NCI-H226 (cell line): Measurements from ENCODE around the gene CMTM5.
"Not testable (repeated sequence)": the region's sequence is repeated elsewhere in the genome, so short reads cannot be mapped to it uniquely, and the experiment has no call there.

ENCODE experiments used
- DNase-seq: peaks from one replicate; pipeline ENCODE4 v3.0.0-alpha.2; 2015

The CMTM5 gene

GRCh38 chr14:23379366-23380196 lies 2.7 kb downstream of the CMTM5 start:
- DNase-seq, result peak; percentile 16

- no peak for DNase-seq
Observed at GRCh38 chr14:23380197-23380914, 3.5 kb downstream of the CMTM5 start.

DNA sequence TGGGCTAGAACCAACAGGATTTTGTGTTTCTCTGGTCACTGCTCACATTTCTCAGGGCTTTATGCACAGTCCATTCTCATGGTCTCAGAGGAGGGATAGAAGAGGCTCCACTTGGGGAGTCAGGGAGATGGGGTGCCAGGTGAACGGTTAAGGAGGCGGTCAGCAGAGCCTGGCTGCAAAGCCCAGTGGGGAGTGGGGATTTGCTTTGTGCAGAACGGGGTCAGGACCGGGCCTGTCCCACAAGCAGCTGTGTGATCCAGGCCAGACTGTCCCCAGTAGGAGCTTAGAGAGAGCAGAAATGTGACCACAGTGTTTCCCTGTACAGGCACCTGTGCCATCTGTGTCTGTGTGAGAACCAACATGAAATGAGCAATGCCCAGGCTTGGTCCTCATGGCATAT lies 4.1 kb downstream of the CMTM5 start:
- DNase-seq, result no peak

DNA sequence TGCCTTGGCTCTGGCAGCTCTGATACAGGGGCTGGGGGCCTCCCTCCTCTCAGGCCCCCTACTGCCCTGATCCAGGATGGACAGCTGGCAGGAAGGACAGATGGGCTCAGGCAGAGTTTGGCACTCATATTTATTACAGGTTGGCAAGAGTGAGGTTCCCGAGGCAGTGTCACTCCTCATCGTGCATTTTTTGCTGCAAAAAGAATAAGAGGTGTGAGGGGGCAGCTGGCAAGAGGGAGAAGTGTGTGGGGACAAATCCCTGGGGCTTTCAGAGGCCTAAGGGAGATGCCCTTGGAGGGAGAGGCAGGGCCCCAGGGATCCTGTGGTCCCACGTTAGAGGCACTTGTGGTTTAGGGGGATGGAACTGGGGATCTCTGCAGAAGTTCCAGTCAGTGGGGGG lies 5.0 kb downstream of the CMTM5 start:
- DNase-seq, result no peak

DNA sequence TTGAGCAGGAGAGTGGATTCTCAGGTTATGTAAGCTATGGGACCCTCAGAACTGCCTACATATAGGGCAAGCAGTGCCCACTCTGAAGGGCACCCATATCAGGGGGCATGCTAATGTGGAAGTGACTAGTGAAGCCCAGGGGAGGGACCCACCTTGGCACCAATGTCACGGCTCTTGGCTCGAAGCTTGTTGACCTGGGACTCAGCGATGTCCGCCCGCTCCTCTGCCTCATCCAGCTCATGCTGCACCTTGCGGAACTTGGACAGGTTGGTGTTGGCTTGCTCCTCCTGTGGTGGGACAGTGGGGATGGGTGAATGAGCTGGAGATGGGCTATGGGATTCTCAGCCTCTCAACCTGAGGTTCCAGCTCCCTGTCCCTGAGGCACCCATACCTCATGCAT lies 5.4 kb downstream of the CMTM5 start:
- DNase-seq, result no peak

- no peak for DNase-seq
Observed at GRCh38 chr14:23382731-23383440, 6.0 kb downstream of the CMTM5 start.

- DNase-seq, result no peak
Observed at GRCh38 chr14:23384364-23385080, 7.7 kb downstream of the CMTM5 start.

- DNase-seq, result no peak
Observed at GRCh38 chr14:23385244-23385641, 8.4 kb downstream of the CMTM5 start.

DNA sequence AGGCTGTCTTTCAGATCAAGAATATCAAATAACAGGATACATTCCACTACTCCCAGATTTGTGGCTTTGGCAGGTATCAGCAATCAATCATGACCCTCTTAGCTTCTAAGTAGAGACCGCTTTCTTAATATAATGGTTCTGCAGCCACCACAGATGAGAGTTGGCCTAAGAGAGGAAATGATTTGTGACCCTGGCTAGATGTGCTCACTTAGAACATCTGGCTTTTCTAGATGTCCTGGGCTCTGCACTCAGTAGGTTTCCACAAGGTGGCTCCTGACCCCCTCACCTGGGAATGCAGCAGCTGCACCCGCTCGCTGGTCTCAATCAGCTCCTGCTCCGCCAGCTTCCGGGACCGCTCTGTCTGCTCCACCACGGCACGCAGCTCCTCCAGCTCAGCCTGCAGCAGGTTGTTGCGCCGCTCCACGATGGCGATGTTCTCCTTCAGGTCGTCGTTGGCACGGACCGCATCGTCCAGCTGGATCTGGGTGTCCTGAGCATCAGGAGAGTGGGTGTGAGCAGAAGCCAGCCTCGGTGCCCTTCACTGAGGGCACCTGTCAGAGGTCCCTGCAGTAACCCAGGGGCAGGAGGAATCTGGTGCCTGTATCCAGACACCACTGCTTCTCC lies 8.9 kb downstream of the CMTM5 start:
- DNase-seq, result no peak

DNA sequence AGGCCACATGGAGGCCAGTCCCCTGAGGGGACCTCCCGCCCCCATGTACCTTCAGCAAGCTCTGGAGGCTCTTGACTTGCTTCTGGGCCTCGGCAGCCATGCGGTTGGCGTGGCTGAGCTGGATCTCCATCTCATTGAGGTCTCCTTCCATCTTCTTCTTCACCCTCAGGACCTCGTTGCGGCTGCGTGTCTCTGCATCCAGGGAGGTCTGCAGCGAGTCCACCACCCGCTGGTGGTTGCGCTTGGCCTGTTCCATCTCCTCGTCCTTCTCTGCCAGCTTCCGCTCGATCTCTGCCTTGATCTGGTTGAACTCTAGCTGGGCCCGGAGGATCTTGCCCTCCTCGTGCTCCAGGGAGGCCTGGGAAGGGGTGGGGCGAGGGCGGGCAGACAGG lies 9.4 kb downstream of the CMTM5 start:
- not testable (repeated sequence) for DNase-seq

DNA sequence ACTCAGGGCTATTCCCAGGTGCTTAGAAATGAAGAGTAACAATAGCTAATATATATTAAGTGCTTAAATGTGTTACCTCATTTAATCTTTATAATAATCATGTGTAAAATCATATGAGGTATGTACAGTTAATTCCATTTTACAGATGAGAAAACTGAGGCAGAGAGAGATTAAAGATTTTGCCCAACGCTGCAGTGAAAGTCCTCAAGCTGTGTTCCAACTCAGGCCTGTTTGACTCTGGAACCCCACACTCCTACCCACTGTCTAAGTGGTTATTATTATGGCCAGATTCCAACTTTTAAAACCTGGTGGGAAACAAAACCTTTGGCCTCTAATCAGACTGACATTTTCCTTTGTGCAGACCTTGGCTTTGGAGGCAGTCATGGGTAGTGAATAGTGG lies 10.2 kb downstream of the CMTM5 start:
- no peak for DNase-seq

GRCh38 chr14:23387916-23388882 lies 11.4 kb downstream of the CMTM5 start:
- DNase-seq, result no peak

DNA sequence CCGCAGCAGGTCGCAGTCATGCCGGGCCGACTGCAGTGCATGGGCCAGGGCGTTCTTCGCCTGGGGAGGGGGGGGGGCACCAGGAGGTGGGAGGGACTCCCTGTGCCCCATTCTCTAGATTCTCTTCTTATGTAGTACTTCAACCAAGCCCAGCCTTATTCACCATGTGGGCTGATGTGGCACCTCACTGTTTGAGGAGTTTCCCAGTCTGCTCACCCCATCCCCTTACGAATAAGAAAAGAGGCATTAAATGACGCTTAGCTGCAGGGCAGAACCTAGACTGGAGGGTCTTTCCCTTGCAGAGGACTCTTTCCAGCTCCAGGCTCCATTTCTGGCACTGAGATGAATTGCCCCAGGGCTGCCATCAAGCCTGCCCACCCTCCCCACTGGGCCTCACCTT lies 12.2 kb downstream of the CMTM5 start:
- no peak for DNase-seq

DNA sequence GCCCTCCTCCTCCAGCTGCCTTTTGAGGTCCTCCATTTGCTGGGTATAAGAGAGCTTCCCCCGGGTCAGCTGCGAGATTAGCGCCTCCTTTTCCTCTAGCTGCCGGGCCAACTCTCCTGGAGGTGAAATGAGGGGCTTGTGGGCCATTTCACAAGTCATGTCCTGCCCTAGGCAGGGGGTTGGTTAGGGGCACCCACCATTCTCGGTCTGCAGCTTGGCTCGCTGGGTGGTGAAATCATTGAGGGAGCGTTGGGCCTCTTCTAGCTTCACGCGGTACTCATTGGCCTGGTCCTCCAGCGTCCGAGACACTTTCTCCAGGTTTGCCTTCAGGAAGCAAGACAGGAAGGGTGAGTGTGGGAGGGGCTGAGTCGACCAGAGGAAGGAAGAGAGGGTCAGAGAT lies 12.6 kb downstream of the CMTM5 start:
- DNase-seq, result no peak

- not testable (repeated sequence) for DNase-seq
Observed at GRCh38 chr14:23389871-23390270, 13.0 kb downstream of the CMTM5 start.

DNA sequence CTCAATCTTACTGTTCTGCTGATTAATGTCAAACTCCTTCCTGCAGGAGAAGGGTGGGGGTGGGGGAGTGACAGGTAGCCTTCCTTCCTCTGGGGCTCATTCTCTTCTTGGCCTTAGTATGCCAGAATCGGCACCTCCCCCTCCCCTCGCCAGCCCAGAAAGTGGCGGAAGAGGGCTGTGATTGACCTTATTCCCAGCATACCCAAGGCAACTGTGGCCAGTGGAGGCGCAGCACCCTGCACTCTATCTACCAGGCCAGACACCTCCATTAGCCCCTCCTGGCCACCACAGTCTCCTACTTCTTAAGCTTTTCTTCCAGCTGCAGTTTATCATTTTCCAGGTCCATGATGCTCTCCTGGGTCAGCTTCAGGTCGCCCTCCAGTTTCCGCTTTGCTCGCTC lies 15.8 kb downstream of the CMTM5 start:
- DNase-seq, result no peak

GRCh38 chr14:23396126-23396525 lies 19.3 kb downstream of the CMTM5 start:
- no peak for DNase-seq

DNA sequence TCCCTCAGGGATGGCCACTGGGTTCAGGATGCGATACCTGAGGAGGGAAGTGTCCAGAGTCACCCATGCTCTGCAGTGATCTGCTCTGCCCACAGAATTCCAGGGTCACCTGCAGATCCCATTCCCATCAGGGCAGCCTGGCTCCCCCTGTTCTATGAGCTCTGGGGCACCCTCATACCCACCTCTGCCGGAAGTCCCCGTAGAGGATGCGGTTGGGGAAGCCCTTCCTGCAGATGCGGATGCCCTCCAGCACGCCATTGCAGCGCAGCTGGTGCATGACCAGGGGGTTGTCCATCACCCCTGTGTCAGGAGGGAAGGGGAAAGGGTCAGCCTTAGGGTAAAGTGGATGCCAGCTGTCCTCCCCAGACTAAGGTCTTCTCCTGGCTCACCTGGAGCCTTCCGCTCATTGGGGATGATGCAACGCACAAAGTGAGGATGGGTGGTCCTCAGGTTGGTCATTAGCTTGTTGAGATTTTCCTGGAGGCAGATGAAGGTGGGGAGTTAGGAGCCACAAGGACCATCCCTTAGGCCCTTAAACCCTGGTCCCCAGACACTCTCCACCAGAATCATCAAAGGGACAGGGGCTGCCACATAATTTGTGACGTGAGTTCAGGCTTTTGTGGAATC lies 20.0 kb downstream of the CMTM5 start:
- DNase-seq, result no peak

GRCh38 chr14:23398348-23398747 lies 21.5 kb downstream of the CMTM5 start:
- DNase-seq, result no peak

DNA sequence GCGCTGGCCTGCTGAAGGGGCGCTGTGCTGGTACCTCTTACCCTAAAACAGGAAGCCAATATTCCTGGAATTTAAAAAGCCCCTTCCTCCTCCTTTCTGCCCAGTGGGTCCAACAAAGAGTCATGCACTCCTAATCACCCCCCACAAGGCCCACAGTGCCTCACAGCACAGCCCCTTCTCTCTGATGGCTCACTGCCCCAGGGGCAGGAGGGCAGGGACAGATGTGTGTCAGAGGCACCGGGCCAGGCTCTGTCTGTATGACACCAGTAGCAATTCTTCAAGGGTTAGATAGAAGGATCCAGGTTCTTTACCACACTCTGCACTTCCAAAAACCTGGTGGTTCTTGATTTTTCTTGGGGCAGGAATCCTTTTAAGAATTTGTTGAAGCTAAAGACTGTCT lies 22.3 kb downstream of the CMTM5 start:
- no peak for DNase-seq

DNA sequence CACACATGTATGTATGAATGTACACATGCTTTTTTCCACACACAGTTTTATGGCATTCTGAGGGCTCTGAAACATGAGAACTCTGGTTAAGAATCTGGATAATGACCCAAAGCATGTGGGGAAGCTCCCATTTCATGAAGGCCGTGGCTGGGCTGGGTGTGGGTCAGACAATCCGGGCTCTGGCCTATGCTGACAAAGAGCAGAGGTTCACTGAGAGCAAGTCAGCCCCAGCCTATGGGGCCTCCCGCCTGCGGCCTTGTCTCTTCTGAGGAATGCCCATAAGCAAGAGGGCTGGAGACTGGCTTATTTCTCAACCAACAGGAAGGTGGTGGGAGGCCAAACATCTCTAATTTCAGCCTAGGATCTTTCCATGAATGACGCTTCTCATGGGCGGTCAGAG lies 22.7 kb downstream of the CMTM5 start:
- DNase-seq, result no peak
